Smooth muscle cell (in vitro differentiated cells): ENCODE data around the gene ADAMTS14. TPM values are rescaled to one million over a fixed set of nuclear protein-coding genes. Genes with fewer than 3 reads are reported as not detected.

Experiments
- DNase-seq: peaks from one replicate; lab custom pipeline; 2025; ENCODE audit not compliant: unreplicated experiment; lab: John Stamatoyannopoulos, UW
- H2AFZ ChIP-seq: fragments of 200-600 bp; sonication (generic); 2 replicates; pipeline ENCODE4 v1.6.0; 2016; ENCODE audit warnings: antibody characterized with exemption, low read depth, mild to moderate bottlenecking
- H3F3A ChIP-seq: fragments of 200-600 bp; sonication (generic); 2 replicates; pipeline ENCODE4 v1.6.0; 2017; ENCODE audit warnings: antibody characterized with exemption, low read depth
- H3K27ac ChIP-seq: fragments of 200-600 bp; sonication (generic); 2 replicates; pipeline ENCODE4 v1.5.1; 2016; ENCODE audit warnings: low read depth, mild to moderate bottlenecking
- H3K27me3 ChIP-seq: fragments of 200-600 bp; sonication (generic); 2 replicates; pipeline ENCODE4 v1.6.1; 2016; ENCODE audit warnings: low read depth, mild to moderate bottlenecking
- H3K36me3 ChIP-seq: fragments of 200-600 bp; sonication (generic); 2 replicates; pipeline ENCODE4 v1.5.1; 2016; ENCODE audit warnings: low read depth
- H3K4me1 ChIP-seq: fragments of 200-600 bp; sonication (generic); 2 replicates; pipeline ENCODE4 v1.5.1; 2016; ENCODE audit warnings: low read depth
- H3K4me2 ChIP-seq: fragments of 200-600 bp; sonication (generic); 2 replicates; pipeline ENCODE4 v1.6.0; 2016; ENCODE audit warnings: mild to moderate bottlenecking
- H3K4me3 ChIP-seq: fragments of 200-600 bp; sonication (generic); 2 replicates; pipeline ENCODE4 v1.5.1; 2016; ENCODE audit warnings: mild to moderate bottlenecking
- H3K79me2 ChIP-seq: fragments of 200-600 bp; sonication (generic); 2 replicates; pipeline ENCODE4 v1.6.0; 2016; ENCODE audit warnings: low read depth, mild to moderate bottlenecking
- H3K9ac ChIP-seq: fragments of 200-600 bp; sonication (generic); 2 replicates; pipeline ENCODE4 v1.6.0; 2016; ENCODE audit warnings: low read depth
- H3K9me3 ChIP-seq: fragments of 200-600 bp; sonication (generic); replicated peaks from 2 replicates; pipeline ENCODE4 v1.5.1; 2016; ENCODE audit warnings: low read depth
- H4K20me1 ChIP-seq: fragments of 200-600 bp; sonication (generic); 2 replicates; pipeline ENCODE4 v1.6.0; 2016; ENCODE audit warnings: low read depth
- CTCF ChIP-seq: fragments of 200-600 bp; sonication (generic); IDR thresholded peaks from 2 replicates; pipeline ENCODE4 v1.5.1; 2017; ENCODE audit warnings: borderline replicate concordance, mild to moderate bottlenecking, antibody characterized with exemption; ENCODE audit not compliant: insufficient read depth, poor library complexity, severe bottlenecking
- WGBS: methylation state at CpG from one replicate; pipeline ENCODE4 v1.1.7; 2016; ENCODE audit warnings: low lambda C conversion rate; 5-methylcytosine and 5-hydroxymethylcytosine counted together
- polyA plus RNA-seq: library from polyadenylated mRNA; unstranded; fragments of >200 nt; fragmentation: Nextera tagmentation; extraction: Ambion mirVana; gene quantifications from 2 replicates; pipeline ENCODE4 v1.2.1, GENCODE V29; 2016
- total RNA-seq: library from RNA; depleted of rRNA; stranded (reverse); fragments of >200 nt; gene quantifications from 2 replicates; pipeline ENCODE4 v1.2.3, GENCODE V29; 2014

The ADAMTS14 gene
- total and polyA plus RNA-seq, 2 experiments from 2014 or later = 6.3 to 10.1 TPM

GRCh38 chr10:70652761-70653657 lies 19.3 kb upstream of the ADAMTS14 start:
- H3K27me3 ChIP-seq = no peaks in the 10 kb centered on the region
- H3K9ac ChIP-seq = no peak overlapping the region
- no peaks in the 10 kb centered on the region for H3K79me2 ChIP-seq
- H3K27ac ChIP-seq = peak overlapping the region; percentile 70
- DNase-seq = no peak
- H3F3A ChIP-seq = peaks cover 19% of the 10 kb centered on the region
- no peaks in the 10 kb centered on the region for H3K9me3 ChIP-seq
- H3K4me3 ChIP-seq = no peak overlapping the region
- H2AFZ ChIP-seq = no peak overlapping the region
- H4K20me1 ChIP-seq = no peaks in the 10 kb centered on the region
- TF ChIP-seq CTCF = no peak
- WGBS = 39% methylated on average over 16 of the region's 16 CpGs
- peaks cover 5% of the 10 kb centered on the region for H3K4me1 ChIP-seq
- H3K36me3 ChIP-seq = no peaks in the 10 kb centered on the region
- H3K4me2 ChIP-seq = no peak overlapping the region

GRCh38 chr10:70655316-70655715 lies 17.0 kb upstream of the ADAMTS14 start:
- no peaks in the 10 kb centered on the region for H3K27me3 ChIP-seq
- WGBS = 99% methylated on average over 12 of the region's 12 CpGs
- no peaks in the 10 kb centered on the region for H4K20me1 ChIP-seq
- peaks cover 5% of the 10 kb centered on the region for H3K4me1 ChIP-seq
- peaks cover 19% of the 10 kb centered on the region for H3F3A ChIP-seq
- no peak for DNase-seq
- no peak overlapping the region for H2AFZ ChIP-seq
- no peak overlapping the region for H3K4me2 ChIP-seq
- no peak overlapping the region for H3K9ac ChIP-seq
- no peak for TF ChIP-seq CTCF
- H3K4me3 ChIP-seq = no peak overlapping the region
- no peaks in the 10 kb centered on the region for H3K36me3 ChIP-seq
- H3K79me2 ChIP-seq = no peaks in the 10 kb centered on the region
- H3K27ac ChIP-seq = peak overlapping the region; percentile 93
- no peaks in the 10 kb centered on the region for H3K9me3 ChIP-seq

- H3K27ac ChIP-seq = peak overlapping the region; percentile 93
- no peaks in the 10 kb centered on the region for H3K27me3 ChIP-seq
- H3K4me3 ChIP-seq = no peak overlapping the region
- 0% methylated on average over 3 of the region's 3 CpGs for WGBS
- no peaks in the 10 kb centered on the region for H3K9me3 ChIP-seq
- peak; percentile 37 for DNase-seq
- no peak for TF ChIP-seq CTCF
- peak overlapping the region; percentile 28 for H3K4me2 ChIP-seq
- no peak overlapping the region for H2AFZ ChIP-seq
- peaks cover 5% of the 10 kb centered on the region for H3K4me1 ChIP-seq
- H3K36me3 ChIP-seq = no peaks in the 10 kb centered on the region
- H3K79me2 ChIP-seq = no peaks in the 10 kb centered on the region
- H4K20me1 ChIP-seq = no peaks in the 10 kb centered on the region
- H3K9ac ChIP-seq = peak overlapping the region; percentile 34
- H3F3A ChIP-seq = peaks cover 22% of the 10 kb centered on the region
These were observed 15.8 kb upstream of the ADAMTS14 start for GRCh38 chr10:70656489-70656888.

DNA sequence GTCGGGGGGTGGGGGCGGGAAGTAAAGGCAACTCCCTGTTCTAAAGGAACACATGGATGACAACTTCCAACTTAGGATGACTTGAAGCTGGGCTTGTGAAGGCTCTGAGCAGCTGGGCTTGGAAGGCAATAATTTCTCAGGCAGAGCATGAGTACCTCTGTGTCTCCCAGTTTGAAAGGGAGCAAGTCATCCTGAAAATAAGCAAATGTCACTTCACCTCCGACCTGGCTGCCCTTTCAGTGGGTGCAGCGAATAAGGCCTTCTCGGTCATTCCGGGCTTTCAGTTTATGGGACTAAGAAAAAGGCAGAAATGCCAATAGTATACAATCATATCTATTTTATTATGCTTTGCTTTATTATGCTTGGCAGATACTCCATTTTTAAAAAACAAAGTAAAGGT lies 15.3 kb upstream of the ADAMTS14 start:
- peak overlapping the region; percentile 16 for H3K9ac ChIP-seq
- no peak for DNase-seq

More for the DNA sequence above, 15.3 kb upstream of the ADAMTS14 start:
- Histone ChIP-seq H3K27me3 (no peaks in the 10 kb centered on the region), H3F3A (peaks cover 27% of the 10 kb centered on the region), H3K4me2 (peak overlapping the region; percentile 28), H3K9me3 (no peaks in the 10 kb centered on the region), H2AFZ (no peak overlapping the region), H3K27ac (peak overlapping the region; percentile 87), H4K20me1 (no peaks in the 10 kb centered on the region), H3K4me3 (no peak overlapping the region), H3K4me1 (peaks cover 8% of the 10 kb centered on the region), H3K79me2 (no peaks in the 10 kb centered on the region), H3K36me3 (no peaks in the 10 kb centered on the region)
- no peak for TF ChIP-seq CTCF
- WGBS = 93% methylated on average over 6 of the region's 6 CpGs
